Measurements from ENCODE around the gene RNF14. TPM values are rescaled to one million over a fixed set of nuclear protein-coding genes. Genes with fewer than 3 reads are reported as not detected.

RNF14 gene
- total and polyA plus RNA-seq, 9 of the 15 experiments (the other 6 are each of a cell fraction or from before 2014, with no cell fraction given): 36.3 to 140 (median 75.1) TPM

DNA sequence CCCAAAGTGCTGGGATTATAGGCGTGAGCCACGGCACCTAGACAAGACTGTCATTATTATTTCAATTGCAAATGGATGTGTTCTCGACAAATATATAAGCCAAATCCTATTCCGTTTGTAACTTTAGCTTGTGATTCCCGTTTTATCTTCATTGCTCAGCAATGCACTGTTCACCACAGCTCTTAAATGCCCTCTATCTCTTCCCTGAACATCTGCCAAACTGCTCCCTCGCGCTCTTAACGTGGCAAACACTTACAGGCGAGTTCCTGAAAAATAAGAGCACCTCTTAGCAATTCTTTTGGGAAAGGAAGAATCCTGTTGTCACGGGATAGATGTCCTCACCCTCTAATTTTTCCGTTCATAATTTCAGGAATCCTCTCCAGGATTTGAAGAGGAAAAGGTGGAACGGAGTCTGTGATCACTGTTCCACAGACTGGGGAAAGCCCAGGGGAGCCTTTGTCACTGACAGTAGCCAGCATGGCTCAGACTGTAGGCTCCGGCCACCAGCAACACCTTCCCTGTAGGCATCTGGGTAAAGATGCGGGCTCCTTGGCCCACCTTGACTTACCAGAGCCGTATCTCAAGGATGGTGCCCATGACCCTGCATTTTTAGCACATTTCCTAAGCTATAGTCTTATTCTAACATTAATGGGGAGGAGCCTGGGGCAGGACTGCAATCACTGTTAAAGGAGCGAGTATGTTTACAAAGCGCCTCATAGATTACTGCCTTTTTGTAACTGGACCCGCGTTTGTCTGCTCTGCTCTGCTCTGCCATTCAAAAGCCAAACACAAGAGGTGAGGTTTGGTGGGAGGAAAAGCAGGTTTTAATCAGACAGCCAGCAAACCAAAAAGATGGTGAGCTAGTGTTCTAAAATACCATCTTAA, 64.1 kb downstream of the RNF14 start:
- TF ChIP-seq ARID1B (IDR thresholded peaks at IDR 0.05) (peak; percentile 36; the same call in 1 of the 2 replicates), MYNN (IDR thresholded peaks at IDR 0.05) (peak; percentile 95), MYNN (CRISPR knock-in tag; IDR thresholded peaks at IDR 0.05) (peak; percentile 26; the same call in 1 of the 2 replicates), TAL1 (IDR thresholded peaks at IDR 0.05) (peak; percentile 42), NFIC (IDR thresholded peaks at IDR 0.05) (0 out of 2 replicates have a peak, but pooled peaks have one; percentile 24), GATA2 (CRISPR knock-in tag; IDR thresholded peaks at IDR 0.05) (peak; percentile 42; the same call in 1 of the 2 replicates), TAF1 (IDR thresholded peaks at IDR 0.05; ENCODE audit: control insufficient read depth, extremely low read depth, insufficient read depth, low read length, severe bottlenecking) (no peak), PREB (CRISPR knock-in tag; IDR thresholded peaks at IDR 0.05) (no peak), CBFA2T2 (conservative IDR thresholded peaks at IDR 0.05) (peak; percentile 27; the same call in 1 of the 2 replicates), TEAD4 (IDR thresholded peaks at IDR 0.05; ENCODE audit: low read length) (peak; percentile 69; the same call in 1 of the 2 replicates), TEAD4 (CRISPR knock-in tag; IDR thresholded peaks at IDR 0.05; ENCODE audit: borderline replicate concordance) (no peak), CBFA2T3 (IDR thresholded peaks at IDR 0.05) (peak; percentile 65), TCF3 (CRISPR knock-in tag; IDR thresholded peaks at IDR 0.05) (peak; percentile 69)
- FAIRE-seq (no peak), ATAC-seq (peak; percentile 55), DNase-seq (ENCODE audit: extremely low read depth in 1 of 4, low spot score in 3 of 4) (no peak)
- in situ Hi-C loops (cut with MboI): no loop called here
- Histone ChIP-seq H3K4me2 (ENCODE audit: insufficient read depth, low read length) (peak overlapping the region; percentile 43), H3K9me3 (replicated peaks; ENCODE audit: control insufficient read depth, insufficient read depth, low read depth, low read length) (no peaks in the 10 kb centered on the region), H2AFZ (ENCODE audit: low read depth, low read length) (peak overlapping the region; percentile 66), H3K27me3 (ENCODE audit: control insufficient read depth in 2 of 2, insufficient read depth in 2 of 2, low read length in 2 of 2) (no peaks in the 10 kb centered on the region), H3K36me3 (ENCODE audit: control insufficient read depth, insufficient read depth, low read length) (no peaks in the 10 kb centered on the region), H3K4me3 (no peak overlapping the region), H3K9ac (ENCODE audit: insufficient read depth in 1 of 2, low read depth in 2 of 2, low read length in 2 of 2) (no peak overlapping the region), H3K27ac (ENCODE audit: extremely low read depth, low read depth, low read length) (no peak overlapping the region), H3K9me1 (ENCODE audit: control insufficient read depth, insufficient read depth, low read length) (no peaks in the 10 kb centered on the region), H4K20me1 (replicated peaks; ENCODE audit: control insufficient read depth, insufficient read depth, low read length) (no peaks in the 10 kb centered on the region), H3K4me1 (replicated peaks in 1 of 2; ENCODE audit: control insufficient read depth in 2 of 2, insufficient read depth in 2 of 2, low read length in 2 of 2) (peaks cover 0 to 10% of the 10 kb centered on the region in 2 experiments; a peak in 3 of 5 replicates), H3K79me2 (ENCODE audit: control insufficient read depth, insufficient read depth, low read length) (no peaks in the 10 kb centered on the region)
- ChIA-PET POLR2A (interaction anchor here (0.6 to 1.2 kb wide), 2 partner anchors 14 to 19 kb away, joined by 3 to 4 read pairs; no protein-coding TSS in a partner anchor), CTCF (ENCODE audit: low intra/inter-chr PET ratio) (no interaction called here)
- WGBS (ENCODE audit: insufficient coverage, low coverage, missing lambda C conversion rate): 10% methylated on average over 19 of the region's 19 CpGs
- intact Hi-C loops (cut with micrococcal nuclease): no loop called here
- no TSS peak for BruUV-seq (replicated peaks)

Measured in K562 (cell line).